ENCODE measurements around the gene AK8. TPM values are rescaled to one million over a fixed set of nuclear protein-coding genes. Genes with fewer than 3 reads are reported as not detected.

Gene AK8
- total RNA-seq, 2 experiments from 2014 or later = 0.27 TPM; not detected in 1

GRCh38 chr9:132763574-132763973 is 114.5 kb downstream of the AK8 start:
- CTCF ChIA-PET (ENCODE audit: unreplicated experiment) = no interaction called here
- peaks cover 3% of the 10 kb centered on the region for H3K4me1 ChIP-seq (ENCODE audit: insufficient read depth, low read length, poor library complexity, severe bottlenecking)
- H3K4me2 ChIP-seq (ENCODE audit: low read length) = no peak overlapping the region
- no peaks in the 10 kb centered on the region for H3K36me3 ChIP-seq (ENCODE audit: insufficient read depth, low read length)
- no peak overlapping the region for H3K4me3 ChIP-seq (ENCODE audit: low read depth, low read length, poor library complexity, severe bottlenecking)
- POLR2A ChIA-PET = no interaction called here
- no peaks in the 10 kb centered on the region for H3K9me2 ChIP-seq (ENCODE audit: insufficient read depth, low read length)
- TF ChIP-seq, protein P1, sequence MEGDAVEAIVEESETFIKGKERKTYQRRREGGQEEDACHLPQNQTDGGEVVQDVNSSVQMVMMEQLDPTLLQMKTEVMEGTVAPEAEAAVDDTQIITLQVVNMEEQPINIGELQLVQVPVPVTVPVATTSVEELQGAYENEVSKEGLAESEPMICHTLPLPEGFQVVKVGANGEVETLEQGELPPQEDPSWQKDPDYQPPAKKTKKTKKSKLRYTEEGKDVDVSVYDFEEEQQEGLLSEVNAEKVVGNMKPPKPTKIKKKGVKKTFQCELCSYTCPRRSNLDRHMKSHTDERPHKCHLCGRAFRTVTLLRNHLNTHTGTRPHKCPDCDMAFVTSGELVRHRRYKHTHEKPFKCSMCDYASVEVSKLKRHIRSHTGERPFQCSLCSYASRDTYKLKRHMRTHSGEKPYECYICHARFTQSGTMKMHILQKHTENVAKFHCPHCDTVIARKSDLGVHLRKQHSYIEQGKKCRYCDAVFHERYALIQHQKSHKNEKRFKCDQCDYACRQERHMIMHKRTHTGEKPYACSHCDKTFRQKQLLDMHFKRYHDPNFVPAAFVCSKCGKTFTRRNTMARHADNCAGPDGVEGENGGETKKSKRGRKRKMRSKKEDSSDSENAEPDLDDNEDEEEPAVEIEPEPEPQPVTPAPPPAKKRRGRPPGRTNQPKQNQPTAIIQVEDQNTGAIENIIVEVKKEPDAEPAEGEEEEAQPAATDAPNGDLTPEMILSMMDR (conservative IDR thresholded peaks at IDR 0.05; ENCODE audit: low read length) = no peak
- TF ChIP-seq EZH2phosphoT487 (IDR thresholded peaks at IDR 0.05; ENCODE audit: borderline replicate concordance, low read depth, low read length) = no peak
- no peak overlapping the region for H3K27ac ChIP-seq (ENCODE audit: low read depth, low read length, poor library complexity, severe bottlenecking)
- H3K9me3 ChIP-seq (ENCODE audit: low read length) = no peaks in the 10 kb centered on the region
- no peak overlapping the region for H2AFZ ChIP-seq (ENCODE audit: low read length)
- H4K20me1 ChIP-seq (ENCODE audit: insufficient read depth, low read length) = no peaks in the 10 kb centered on the region
- no TSS peak for BruUV-seq (replicated peaks)
- intact Hi-C loops (cut with micrococcal nuclease; ENCODE audit: unreplicated experiment) = no loop called here
- no peaks in the 10 kb centered on the region for H3K79me2 ChIP-seq (ENCODE audit: insufficient read depth, low read depth, low read length)
- DNase-seq (ENCODE audit: low spot score) = no peak

- Histone ChIP-seq H4K20me1 (ENCODE audit: insufficient read depth, low read length) (no peaks in the 10 kb centered on the region), H3K36me3 (ENCODE audit: insufficient read depth, low read length) (no peaks in the 10 kb centered on the region), H3K4me3 (ENCODE audit: low read depth, low read length, poor library complexity, severe bottlenecking) (no peak overlapping the region), H3K27ac (ENCODE audit: low read depth, low read length, poor library complexity, severe bottlenecking) (no peak overlapping the region), H2AFZ (ENCODE audit: low read length) (no peak overlapping the region), H3K9me3 (ENCODE audit: low read length) (no peaks in the 10 kb centered on the region), H3K4me1 (ENCODE audit: insufficient read depth, low read length, poor library complexity, severe bottlenecking) (no peaks in the 10 kb centered on the region), H3K79me2 (ENCODE audit: insufficient read depth, low read depth, low read length) (no peaks in the 10 kb centered on the region), H3K9me2 (ENCODE audit: insufficient read depth, low read length) (no peaks in the 10 kb centered on the region), H3K4me2 (ENCODE audit: low read length) (no peak overlapping the region)
- CTCF ChIA-PET (ENCODE audit: unreplicated experiment) = no interaction called here
- no TSS peak for BruUV-seq (replicated peaks)
- intact Hi-C loops (cut with micrococcal nuclease; ENCODE audit: unreplicated experiment) = no loop called here
- TF ChIP-seq EZH2phosphoT487 (IDR thresholded peaks at IDR 0.05; ENCODE audit: borderline replicate concordance, low read depth, low read length) = no peak
- TF ChIP-seq, protein P1 (conservative IDR thresholded peaks at IDR 0.05; ENCODE audit: low read length) = no peak
- no peak for DNase-seq (ENCODE audit: low spot score)
- POLR2A ChIA-PET = interaction anchor here (0.7 kb wide), 1 partner anchor 19 kb away, joined by 3 read pairs; no protein-coding TSS in a partner anchor
These were observed 115.2 kb downstream of the AK8 start for GRCh38 chr9:132762896-132763295.

GRCh38 chr9:132761602-132762001 is 116.5 kb downstream of the AK8 start:
- H3K9me2 ChIP-seq (ENCODE audit: insufficient read depth, low read length) = no peaks in the 10 kb centered on the region
- CTCF ChIA-PET (ENCODE audit: unreplicated experiment) = no interaction called here
- no peaks in the 10 kb centered on the region for H3K79me2 ChIP-seq (ENCODE audit: insufficient read depth, low read depth, low read length)
- no peaks in the 10 kb centered on the region for H3K9me3 ChIP-seq (ENCODE audit: low read length)
- no peaks in the 10 kb centered on the region for H3K36me3 ChIP-seq (ENCODE audit: insufficient read depth, low read length)
- H3K4me3 ChIP-seq (ENCODE audit: low read depth, low read length, poor library complexity, severe bottlenecking) = no peak overlapping the region
- no peak for TF ChIP-seq EZH2phosphoT487 (IDR thresholded peaks at IDR 0.05; ENCODE audit: borderline replicate concordance, low read depth, low read length)
- TF ChIP-seq, protein P1 (conservative IDR thresholded peaks at IDR 0.05; ENCODE audit: low read length) = no peak
- DNase-seq (ENCODE audit: low spot score) = no peak
- no TSS peak for BruUV-seq (replicated peaks)
- H3K4me1 ChIP-seq (ENCODE audit: insufficient read depth, low read length, poor library complexity, severe bottlenecking) = no peaks in the 10 kb centered on the region
- no peaks in the 10 kb centered on the region for H4K20me1 ChIP-seq (ENCODE audit: insufficient read depth, low read length)
- no peak overlapping the region for H3K4me2 ChIP-seq (ENCODE audit: low read length)
- H3K27ac ChIP-seq (ENCODE audit: low read depth, low read length, poor library complexity, severe bottlenecking) = no peak overlapping the region
- no peak overlapping the region for H2AFZ ChIP-seq (ENCODE audit: low read length)
- POLR2A ChIA-PET = no interaction called here
- intact Hi-C loops (cut with micrococcal nuclease; ENCODE audit: unreplicated experiment) = no loop called here

Measured in OCI-LY7 (cell line).